Measurements from ENCODE around the gene PANK2.
"Not testable (repeated sequence)": the region's sequence is repeated elsewhere in the genome, so short reads cannot be mapped to it uniquely, and the experiment has no call there.

The PANK2 gene

GRCh38 chr20:3876000-3876399 is 13.2 kb upstream of the PANK2 start:
- TF ChIP-seq, protein P1, sequence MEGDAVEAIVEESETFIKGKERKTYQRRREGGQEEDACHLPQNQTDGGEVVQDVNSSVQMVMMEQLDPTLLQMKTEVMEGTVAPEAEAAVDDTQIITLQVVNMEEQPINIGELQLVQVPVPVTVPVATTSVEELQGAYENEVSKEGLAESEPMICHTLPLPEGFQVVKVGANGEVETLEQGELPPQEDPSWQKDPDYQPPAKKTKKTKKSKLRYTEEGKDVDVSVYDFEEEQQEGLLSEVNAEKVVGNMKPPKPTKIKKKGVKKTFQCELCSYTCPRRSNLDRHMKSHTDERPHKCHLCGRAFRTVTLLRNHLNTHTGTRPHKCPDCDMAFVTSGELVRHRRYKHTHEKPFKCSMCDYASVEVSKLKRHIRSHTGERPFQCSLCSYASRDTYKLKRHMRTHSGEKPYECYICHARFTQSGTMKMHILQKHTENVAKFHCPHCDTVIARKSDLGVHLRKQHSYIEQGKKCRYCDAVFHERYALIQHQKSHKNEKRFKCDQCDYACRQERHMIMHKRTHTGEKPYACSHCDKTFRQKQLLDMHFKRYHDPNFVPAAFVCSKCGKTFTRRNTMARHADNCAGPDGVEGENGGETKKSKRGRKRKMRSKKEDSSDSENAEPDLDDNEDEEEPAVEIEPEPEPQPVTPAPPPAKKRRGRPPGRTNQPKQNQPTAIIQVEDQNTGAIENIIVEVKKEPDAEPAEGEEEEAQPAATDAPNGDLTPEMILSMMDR (conservative IDR thresholded peaks at IDR 0.05; ENCODE audit: low read depth, low read length), result no peak
- Histone ChIP-seq H3K27ac (no peak overlapping the region), H3K27me3 (ENCODE audit: insufficient read depth, low read depth) (no peaks in the 10 kb centered on the region), H3K4me1 (ENCODE audit: low read depth, poor library complexity, severe bottlenecking) (no peaks in the 10 kb centered on the region), H2AFZ (ENCODE audit: low read depth) (no peak overlapping the region), H3K36me3 (ENCODE audit: insufficient read depth) (no peaks in the 10 kb centered on the region), H4K20me1 (ENCODE audit: insufficient read depth) (no peaks in the 10 kb centered on the region), H3K79me2 (ENCODE audit: insufficient read depth, low read depth) (no peaks in the 10 kb centered on the region), H3K4me2 (no peak overlapping the region), H3K4me3 (IDR thresholded peaks at IDR 0.05; ENCODE audit: insufficient read depth, low read depth, low read length) (no peak overlapping the region), H3K9ac (no peak overlapping the region)

GRCh38 chr20:3876676-3877075 is 12.5 kb upstream of the PANK2 start:
- Histone ChIP-seq H3K9ac (no peak overlapping the region), H3K4me3 (IDR thresholded peaks at IDR 0.05; ENCODE audit: insufficient read depth, low read depth, low read length) (no peak overlapping the region), H3K79me2 (ENCODE audit: insufficient read depth, low read depth) (no peaks in the 10 kb centered on the region), H2AFZ (ENCODE audit: low read depth) (no peak overlapping the region), H3K4me2 (no peak overlapping the region), H3K27ac (no peak overlapping the region), H3K4me1 (ENCODE audit: low read depth, poor library complexity, severe bottlenecking) (no peaks in the 10 kb centered on the region), H4K20me1 (ENCODE audit: insufficient read depth) (no peaks in the 10 kb centered on the region), H3K36me3 (ENCODE audit: insufficient read depth) (no peaks in the 10 kb centered on the region), H3K27me3 (ENCODE audit: insufficient read depth, low read depth) (no peaks in the 10 kb centered on the region)
- TF ChIP-seq, protein P1 (conservative IDR thresholded peaks at IDR 0.05; ENCODE audit: low read depth, low read length), result no peak

GRCh38 chr20:3878921-3879274 is 10.3 kb upstream of the PANK2 start:
- not testable (repeated sequence) for H3K4me2 ChIP-seq; H3K4me1 ChIP-seq (ENCODE audit: low read depth, poor library complexity, severe bottlenecking); H3K27ac ChIP-seq; H4K20me1 ChIP-seq (ENCODE audit: insufficient read depth); H3K36me3 ChIP-seq (ENCODE audit: insufficient read depth); H3K27me3 ChIP-seq (ENCODE audit: insufficient read depth, low read depth); H2AFZ ChIP-seq (ENCODE audit: low read depth); H3K79me2 ChIP-seq (ENCODE audit: insufficient read depth, low read depth); H3K4me3 ChIP-seq (IDR thresholded peaks at IDR 0.05; ENCODE audit: insufficient read depth, low read depth, low read length); H3K9ac ChIP-seq

DNA sequence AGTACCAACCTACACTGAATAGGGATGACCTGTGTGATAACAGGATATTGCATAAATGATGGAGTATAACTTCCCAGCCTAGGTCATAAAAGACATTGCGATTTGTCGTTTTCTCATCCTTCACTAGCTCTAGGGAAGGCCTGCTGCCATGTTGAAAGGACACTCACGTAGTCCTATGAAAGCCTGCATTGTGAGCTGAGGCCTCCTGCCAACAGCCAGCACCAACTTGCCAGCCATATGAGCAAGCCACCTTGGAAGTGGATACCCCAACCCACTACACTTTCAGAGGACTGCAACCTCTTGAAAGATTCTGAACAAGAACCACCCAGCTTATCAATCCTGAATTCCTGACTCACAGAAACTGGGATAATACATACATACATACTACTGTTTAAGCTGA is 3.5 kb upstream of the PANK2 start:
- Histone ChIP-seq H3K27ac (no peak overlapping the region), H3K36me3 (ENCODE audit: insufficient read depth) (no peaks in the 10 kb centered on the region), H4K20me1 (ENCODE audit: insufficient read depth) (no peaks in the 10 kb centered on the region), H3K79me2 (ENCODE audit: insufficient read depth, low read depth) (peaks cover 23% of the 10 kb centered on the region), H3K27me3 (ENCODE audit: insufficient read depth, low read depth) (no peaks in the 10 kb centered on the region), H2AFZ (ENCODE audit: low read depth) (no peak overlapping the region), H3K4me2 (no peak overlapping the region), H3K4me3 (IDR thresholded peaks at IDR 0.05; ENCODE audit: insufficient read depth, low read depth, low read length) (no peak overlapping the region), H3K9ac (no peak overlapping the region), H3K4me1 (ENCODE audit: low read depth, poor library complexity, severe bottlenecking) (no peaks in the 10 kb centered on the region)
- TF ChIP-seq, protein P1 (conservative IDR thresholded peaks at IDR 0.05; ENCODE audit: low read depth, low read length), result no peak

DNA sequence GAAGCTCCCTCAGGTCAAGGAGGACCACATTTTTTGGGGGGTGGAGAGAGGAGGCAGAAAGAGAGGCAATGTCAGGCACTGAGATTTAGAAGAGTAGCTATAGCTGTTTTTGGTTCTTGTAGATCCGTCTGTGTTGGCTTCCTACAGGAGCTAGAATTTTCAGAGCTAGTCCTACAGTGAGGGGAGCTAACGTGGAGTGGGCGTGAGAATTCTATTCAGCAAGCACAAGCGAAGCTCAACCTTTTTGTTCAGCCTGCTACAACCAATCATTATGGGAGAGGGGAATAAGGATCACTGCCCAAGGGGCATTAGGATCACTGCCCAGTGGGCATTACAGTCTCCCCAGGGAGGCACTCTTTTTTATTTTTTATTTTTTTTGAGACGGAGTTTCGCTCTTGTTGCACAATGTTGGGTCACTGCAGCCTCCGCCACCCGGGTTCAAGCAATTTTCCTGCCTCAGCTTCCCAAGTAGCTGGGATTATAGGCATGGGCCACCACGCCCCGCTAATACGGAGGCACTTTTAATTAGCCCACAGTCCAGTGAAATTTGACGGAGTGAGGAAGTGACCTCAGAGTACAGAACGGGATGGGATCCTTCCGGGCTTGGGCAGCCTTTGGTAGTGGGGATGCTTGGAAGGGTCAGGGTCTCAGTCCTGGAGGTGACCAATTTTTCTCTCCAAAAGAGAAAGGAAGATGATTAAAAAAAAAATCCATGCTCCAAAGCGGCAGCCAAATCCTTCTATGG is 1.1 kb upstream of the PANK2 start:
- Histone ChIP-seq H3K36me3 (ENCODE audit: insufficient read depth) (no peaks in the 10 kb centered on the region), H3K27ac (no peak overlapping the region; the same call in 1 of the 2 replicates), H4K20me1 (ENCODE audit: insufficient read depth) (no peaks in the 10 kb centered on the region), H3K4me2 (peak overlapping the region; percentile 63), H3K79me2 (ENCODE audit: insufficient read depth, low read depth) (peaks cover 46% of the 10 kb centered on the region), H3K9ac (peak overlapping the region; percentile 76; the same call in 1 of the 2 replicates), H3K4me3 (IDR thresholded peaks at IDR 0.05; ENCODE audit: insufficient read depth, low read depth, low read length) (no peak overlapping the region), H2AFZ (ENCODE audit: low read depth) (peak overlapping the region; percentile 31; the same call in 1 of the 2 replicates), H3K27me3 (ENCODE audit: insufficient read depth, low read depth) (no peaks in the 10 kb centered on the region), H3K4me1 (ENCODE audit: low read depth, poor library complexity, severe bottlenecking) (peaks cover 13% of the 10 kb centered on the region)
- TF ChIP-seq, protein P1 (conservative IDR thresholded peaks at IDR 0.05; ENCODE audit: low read depth, low read length), result no peak
